KOPT-K1 (cell line): ENCODE measurements around the gene SPTBN2.

Experiments
- H3K27ac ChIP-seq: fragments of 200-600 bp; sonication (generic); 2 replicates; pipeline ENCODE4 v1.5.1; 2016; ENCODE audit warnings: antibody characterized with exemption, mild to moderate bottlenecking, low read depth, low read length; ENCODE audit not compliant: poor library complexity, severe bottlenecking
- H3K36me3 ChIP-seq: fragments of 200-600 bp; sonication (generic); 2 replicates; pipeline ENCODE4 v1.5.1; 2017; ENCODE audit warnings: antibody characterized with exemption, mild to moderate bottlenecking, low read length, moderate library complexity; ENCODE audit not compliant: insufficient read depth
- H3K9me3 ChIP-seq: fragments of 200-600 bp; sonication (generic); 2 replicates; pipeline ENCODE4 v1.5.1; 2017; ENCODE audit warnings: antibody characterized with exemption, low read length, mild to moderate bottlenecking; ENCODE audit not compliant: insufficient read depth, poor library complexity, severe bottlenecking

The SPTBN2 gene

GRCh38 chr11:66718320-66718971 is 10.6 kb downstream of the SPTBN2 start:
- Histone ChIP-seq H3K27ac (peak overlapping the region; percentile 83), H3K9me3 (no peaks in the 10 kb centered on the region), H3K36me3 (no peaks in the 10 kb centered on the region)

DNA sequence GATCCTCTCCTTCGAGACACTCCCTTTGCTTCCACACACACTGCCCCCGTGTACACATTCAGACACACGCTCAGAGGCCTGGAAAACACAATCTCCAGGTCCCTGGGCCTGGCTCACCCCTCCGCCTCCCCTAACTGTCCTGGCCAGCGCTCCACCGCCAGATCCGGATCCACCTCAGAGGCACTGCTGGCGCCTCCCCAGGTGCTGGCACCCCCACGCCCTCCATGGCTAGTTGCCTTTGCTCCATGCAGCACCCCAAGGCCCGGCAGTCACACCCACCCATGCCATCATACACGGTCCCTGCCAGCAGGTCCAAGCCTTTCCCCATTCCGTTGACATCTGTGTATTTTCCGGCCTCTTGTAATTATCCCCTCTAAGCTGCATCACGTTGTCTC is 11.1 kb downstream of the SPTBN2 start:
- no peaks in the 10 kb centered on the region for H3K9me3 ChIP-seq
- H3K27ac ChIP-seq, result peak overlapping the region; percentile 83
- H3K36me3 ChIP-seq, result no peaks in the 10 kb centered on the region

DNA sequence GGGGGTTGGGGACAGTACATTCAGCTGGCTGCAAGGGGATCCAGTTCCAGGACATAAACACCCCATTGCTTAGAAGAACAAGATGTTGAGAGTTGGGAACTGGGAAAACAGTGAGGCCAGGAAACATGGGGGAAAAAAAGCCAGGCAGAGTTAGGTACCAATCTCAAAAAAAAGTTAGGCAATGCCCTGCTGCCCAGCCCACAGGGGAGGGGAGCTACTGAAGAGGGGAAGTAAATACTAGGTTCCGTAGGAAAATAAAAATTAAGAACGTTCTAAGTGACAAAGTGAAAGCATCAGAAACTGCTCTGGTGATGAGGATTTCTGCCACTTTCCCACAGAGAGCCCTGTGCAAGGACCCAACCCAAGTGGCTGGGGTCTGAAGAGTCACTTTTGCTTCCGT is 12.0 kb downstream of the SPTBN2 start:
- Histone ChIP-seq H3K27ac (no peak overlapping the region), H3K36me3 (no peaks in the 10 kb centered on the region), H3K9me3 (no peaks in the 10 kb centered on the region)

DNA sequence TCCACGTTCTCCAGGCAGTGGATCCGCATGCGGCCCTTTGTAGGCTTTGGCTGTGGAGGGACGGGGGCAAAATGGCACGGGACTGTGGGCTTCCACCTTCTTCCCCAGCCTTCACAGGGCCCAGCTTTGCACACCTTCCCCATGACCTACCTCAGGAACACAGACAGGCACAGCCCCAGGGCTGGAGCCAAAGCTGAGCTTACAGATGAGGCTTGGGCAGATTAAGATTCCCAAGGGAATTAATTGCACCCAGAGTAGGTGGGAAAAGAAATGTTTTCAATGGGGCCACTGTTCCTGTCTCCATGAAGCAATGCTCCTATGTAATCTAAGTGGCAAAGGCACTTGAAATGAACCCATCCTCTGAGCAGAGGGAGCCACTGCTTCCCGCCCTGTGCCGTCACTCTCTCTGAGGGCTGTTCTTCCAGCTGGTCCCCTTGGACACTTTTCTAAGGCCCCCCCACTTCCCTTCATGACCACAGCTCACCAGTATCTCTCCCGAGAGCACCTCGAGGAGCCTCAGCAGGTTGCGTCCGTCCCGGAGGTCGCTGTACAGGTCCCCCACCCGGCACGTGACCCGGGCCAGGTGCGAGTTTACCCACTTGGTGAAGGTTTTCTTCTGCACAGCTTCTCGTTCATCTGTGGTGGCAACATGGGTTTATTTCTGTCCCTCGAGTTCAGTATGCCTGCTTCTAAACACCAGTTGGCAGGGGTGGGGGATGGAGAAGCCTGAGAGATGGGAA is 13.5 kb downstream of the SPTBN2 start:
- H3K9me3 ChIP-seq, result no peaks in the 10 kb centered on the region
- no peak overlapping the region for H3K27ac ChIP-seq
- H3K36me3 ChIP-seq, result no peaks in the 10 kb centered on the region

DNA sequence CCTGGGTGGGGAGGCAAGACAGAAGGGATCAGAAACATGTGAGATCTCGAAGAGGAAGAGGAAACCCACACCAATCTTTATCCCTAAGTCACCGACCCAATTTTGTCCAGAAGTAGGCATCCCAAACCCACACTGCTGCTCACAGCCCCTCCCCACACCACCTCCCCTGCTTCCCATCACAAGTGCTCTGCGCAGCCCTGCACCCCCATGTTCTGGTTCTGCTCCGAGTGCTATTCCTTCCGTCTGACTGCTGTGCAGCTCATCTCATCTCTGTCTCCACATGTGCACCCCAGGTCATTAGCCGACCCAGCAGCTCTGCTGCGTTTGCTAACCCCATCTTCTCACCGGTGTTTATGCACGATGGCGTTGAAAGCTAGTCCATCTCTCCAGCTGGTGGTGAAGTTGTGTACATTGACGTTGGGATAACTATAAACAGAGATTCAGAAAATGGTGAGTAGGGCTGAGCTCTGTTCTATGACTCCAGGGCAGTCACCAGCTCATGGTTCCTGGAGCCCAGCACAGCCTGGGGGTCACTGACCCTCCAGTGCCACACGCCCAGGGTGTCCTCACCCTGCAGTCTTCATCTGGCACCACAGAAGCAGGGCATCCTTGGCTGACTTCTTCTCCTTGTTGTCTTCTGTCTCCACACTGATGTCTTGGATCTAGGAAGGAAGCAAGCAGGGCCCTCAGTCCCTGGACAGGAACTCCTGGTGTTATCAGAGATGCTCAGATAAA is 15.1 kb downstream of the SPTBN2 start:
- no peak overlapping the region for H3K27ac ChIP-seq
- no peaks in the 10 kb centered on the region for H3K9me3 ChIP-seq
- no peaks in the 10 kb centered on the region for H3K36me3 ChIP-seq

DNA sequence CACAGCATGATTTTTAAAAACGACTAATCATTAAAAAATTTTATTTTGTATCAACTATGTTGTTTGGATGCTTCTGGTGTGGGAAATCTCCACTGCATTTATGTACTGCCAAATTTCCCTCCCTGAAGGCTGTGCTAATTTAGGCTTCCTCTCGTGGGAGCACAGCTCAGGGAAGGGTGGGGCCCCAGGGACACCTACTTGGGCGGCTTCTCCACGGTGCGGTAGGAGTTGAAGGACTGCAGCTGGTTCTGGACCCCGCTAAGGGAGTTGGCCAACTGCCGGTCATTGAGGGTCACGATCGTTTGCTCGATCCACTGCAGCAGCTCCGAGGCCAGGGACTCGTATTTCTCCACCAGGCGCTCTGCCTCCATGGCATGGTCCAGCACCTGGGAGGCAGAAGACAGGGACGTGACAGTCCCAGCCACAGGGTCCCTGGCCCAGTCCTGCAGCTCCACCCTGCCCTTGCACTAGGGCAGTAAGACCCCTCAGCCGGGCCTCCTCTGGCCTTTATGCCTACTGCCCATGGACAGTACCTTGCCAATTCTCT is 18.6 kb downstream of the SPTBN2 start:
- Histone ChIP-seq H3K27ac (no peak overlapping the region), H3K9me3 (no peaks in the 10 kb centered on the region), H3K36me3 (no peaks in the 10 kb centered on the region)

GRCh38 chr11:66708701-66709100 is 20.3 kb downstream of the SPTBN2 start:
- Histone ChIP-seq H3K27ac (no peak overlapping the region), H3K36me3 (no peaks in the 10 kb centered on the region), H3K9me3 (no peaks in the 10 kb centered on the region)

DNA sequence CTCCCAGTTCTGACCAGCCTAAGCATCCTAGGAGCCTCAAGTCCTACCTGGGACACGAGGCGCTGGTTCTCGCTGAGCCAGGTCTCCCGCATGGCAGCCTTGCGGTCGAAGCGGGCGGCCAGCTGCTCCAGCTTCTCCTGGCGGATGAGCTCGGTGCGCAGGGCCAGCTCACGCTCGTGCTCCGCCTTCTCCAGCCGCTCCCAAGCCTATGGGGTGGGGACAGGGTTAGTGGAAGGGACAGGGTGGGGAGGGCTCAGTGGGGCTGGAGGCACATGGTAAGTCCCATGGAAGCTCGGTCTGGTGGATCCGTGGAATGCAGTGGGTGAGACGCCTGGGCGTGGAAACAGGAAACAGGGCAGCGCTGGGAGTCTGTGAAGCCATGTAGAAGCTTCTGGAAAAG is 20.9 kb downstream of the SPTBN2 start:
- Histone ChIP-seq H3K27ac (no peak overlapping the region), H3K9me3 (no peaks in the 10 kb centered on the region), H3K36me3 (no peaks in the 10 kb centered on the region)

DNA sequence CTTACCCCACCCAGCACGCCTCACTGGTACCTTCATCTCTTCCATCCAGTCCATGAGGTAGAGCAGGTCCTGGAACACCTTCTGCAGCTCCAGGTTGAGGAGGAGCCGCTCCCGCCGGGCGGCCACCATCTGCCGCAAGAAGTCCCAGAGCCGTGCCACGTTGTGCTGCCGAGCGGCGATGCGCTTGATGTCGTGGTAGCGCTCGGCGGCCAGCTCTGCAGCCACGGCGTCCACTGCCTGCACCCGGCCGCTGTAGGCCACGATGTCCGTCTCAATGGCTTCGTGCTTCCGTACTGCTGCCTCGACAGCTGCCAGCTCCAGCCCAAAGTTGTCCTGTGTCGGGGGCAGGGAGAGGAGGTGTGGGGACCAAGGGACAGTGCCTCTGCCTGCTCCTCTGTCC is 21.5 kb downstream of the SPTBN2 start:
- Histone ChIP-seq H3K9me3 (no peaks in the 10 kb centered on the region), H3K36me3 (no peaks in the 10 kb centered on the region), H3K27ac (no peak overlapping the region)

GRCh38 chr11:66706989-66707388 is 22.0 kb downstream of the SPTBN2 start:
- Histone ChIP-seq H3K36me3 (no peaks in the 10 kb centered on the region), H3K27ac (no peak overlapping the region), H3K9me3 (no peaks in the 10 kb centered on the region)

DNA sequence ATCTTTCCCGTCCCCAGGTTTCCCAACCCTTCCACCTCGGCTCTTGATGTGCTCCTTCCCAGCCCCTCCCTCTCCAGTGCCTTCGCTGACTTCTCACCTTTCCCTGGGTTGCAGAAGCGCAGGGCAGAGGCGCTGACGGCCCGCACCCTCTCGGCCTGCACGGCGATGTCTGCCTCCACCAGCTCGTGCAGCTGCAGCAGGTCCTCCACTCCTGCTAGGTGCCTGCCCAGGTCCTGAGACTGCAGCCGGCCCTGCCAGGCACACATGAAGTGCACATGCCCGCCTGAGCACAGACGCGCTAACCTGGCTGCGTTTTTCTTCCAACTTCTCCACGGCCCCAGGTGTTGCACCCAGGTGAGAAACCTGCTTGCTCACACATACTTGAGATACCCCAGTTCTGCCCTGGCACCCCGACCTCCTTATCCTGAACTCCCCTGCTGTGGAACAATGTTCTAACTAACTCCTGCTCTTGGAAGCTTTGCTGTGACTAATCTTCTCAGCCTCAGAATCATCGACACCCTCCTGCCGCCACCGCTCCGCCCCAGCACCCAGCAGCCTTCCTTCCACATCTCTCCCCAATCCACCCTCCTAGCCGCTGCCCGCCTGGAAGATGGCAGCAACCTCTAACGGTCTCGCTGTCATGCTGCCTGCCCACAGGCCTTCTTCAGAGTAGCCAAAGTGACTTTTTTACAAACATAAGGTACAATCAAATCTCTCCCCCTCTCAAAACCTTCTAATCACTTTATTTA is 23.3 kb downstream of the SPTBN2 start:
- Histone ChIP-seq H3K27ac (no peak overlapping the region), H3K36me3 (no peaks in the 10 kb centered on the region), H3K9me3 (no peaks in the 10 kb centered on the region)

DNA sequence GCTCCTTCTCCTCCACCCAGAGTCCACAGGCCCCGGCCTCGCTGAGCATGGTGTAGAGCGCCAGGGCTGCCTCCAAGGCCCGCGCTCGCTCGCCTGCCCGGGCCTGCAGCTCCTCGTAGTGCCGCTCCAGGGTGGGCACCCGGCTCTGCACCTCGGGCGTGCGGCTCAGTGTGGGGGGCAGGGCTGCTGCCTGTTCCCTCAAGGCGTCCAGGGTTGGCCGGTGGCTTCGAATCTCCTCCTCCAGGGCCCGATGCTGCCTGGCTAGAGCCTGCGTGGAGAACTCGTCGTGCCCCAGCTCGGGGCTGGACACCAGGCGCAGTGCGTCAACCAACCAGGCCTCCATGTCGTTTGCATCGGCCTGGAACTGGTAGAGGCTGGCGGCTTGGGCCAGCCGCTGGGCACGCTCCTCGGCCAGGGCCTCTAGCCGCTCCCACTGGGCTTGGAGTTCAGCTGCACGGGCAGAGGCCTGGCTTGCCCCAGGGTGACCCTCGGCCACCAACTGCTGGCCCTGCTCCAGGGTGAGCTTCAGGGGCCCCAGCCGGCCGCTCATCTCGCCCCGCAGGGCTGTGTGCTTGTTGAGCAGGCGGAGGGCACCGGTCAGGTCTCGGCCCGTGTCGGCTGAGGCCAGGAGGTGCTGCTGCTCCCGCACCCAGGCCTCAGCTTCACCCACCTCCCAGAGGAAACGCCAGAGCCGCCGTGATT is 24.2 kb downstream of the SPTBN2 start:
- Histone ChIP-seq H3K9me3 (no peaks in the 10 kb centered on the region), H3K36me3 (no peaks in the 10 kb centered on the region), H3K27ac (peak overlapping the region; percentile 51)

DNA sequence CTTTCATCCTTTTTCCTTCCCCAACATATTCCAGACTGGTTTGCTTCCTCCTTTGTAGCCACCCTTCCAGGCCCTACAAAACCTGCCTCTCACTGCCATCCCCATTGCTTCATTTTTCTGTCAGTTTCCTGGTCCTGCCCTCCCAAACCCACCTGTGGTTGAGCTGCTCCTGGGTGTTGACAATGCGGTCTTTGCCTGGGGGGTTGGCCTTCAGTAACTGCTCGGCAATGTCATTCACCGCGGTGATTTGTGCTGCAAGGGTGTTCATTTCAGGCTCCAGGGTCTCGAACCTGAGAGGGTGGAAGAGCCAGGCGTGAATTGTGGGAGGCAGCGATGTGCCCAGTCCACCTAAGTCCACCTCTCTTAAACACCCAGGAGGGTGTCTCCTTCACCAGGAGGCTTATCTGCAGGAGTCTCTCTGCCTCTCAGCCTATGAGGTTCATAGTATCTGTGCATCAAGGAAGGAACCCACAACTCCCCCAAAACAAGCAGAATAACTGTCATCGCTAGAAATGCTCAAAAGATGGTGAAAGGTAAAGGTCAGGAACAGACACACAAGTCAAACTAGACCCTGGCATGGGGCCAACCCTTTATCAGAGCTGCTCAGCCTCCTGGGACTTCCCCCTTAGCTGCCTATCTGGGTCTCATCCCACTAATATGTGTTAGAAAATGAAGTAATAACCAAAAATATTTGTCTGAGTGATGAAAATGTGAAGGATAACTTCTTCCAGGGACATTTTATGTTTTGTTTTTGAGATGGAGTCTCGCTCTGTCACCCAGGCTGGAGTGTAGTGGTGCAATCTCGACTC is 27.4 kb downstream of the SPTBN2 start:
- H3K36me3 ChIP-seq, result no peaks in the 10 kb centered on the region
- peak overlapping the region; percentile 88 for H3K27ac ChIP-seq
- H3K9me3 ChIP-seq, result no peaks in the 10 kb centered on the region

- Histone ChIP-seq H3K36me3 (no peaks in the 10 kb centered on the region), H3K27ac (peak overlapping the region; percentile 88), H3K9me3 (no peaks in the 10 kb centered on the region)
These were observed 28.3 kb downstream of the SPTBN2 start for GRCh38 chr11:66700742-66701141.
